ENCODE results near the gene TRIM24.
"Not testable (repeated sequence)": the region's sequence is repeated elsewhere in the genome, so short reads cannot be mapped to it uniquely, and the experiment has no call there.

GRCh38 chr7:138536833-138537232 is 76.8 kb downstream of the TRIM24 start:
- TF ChIP-seq, protein P1, sequence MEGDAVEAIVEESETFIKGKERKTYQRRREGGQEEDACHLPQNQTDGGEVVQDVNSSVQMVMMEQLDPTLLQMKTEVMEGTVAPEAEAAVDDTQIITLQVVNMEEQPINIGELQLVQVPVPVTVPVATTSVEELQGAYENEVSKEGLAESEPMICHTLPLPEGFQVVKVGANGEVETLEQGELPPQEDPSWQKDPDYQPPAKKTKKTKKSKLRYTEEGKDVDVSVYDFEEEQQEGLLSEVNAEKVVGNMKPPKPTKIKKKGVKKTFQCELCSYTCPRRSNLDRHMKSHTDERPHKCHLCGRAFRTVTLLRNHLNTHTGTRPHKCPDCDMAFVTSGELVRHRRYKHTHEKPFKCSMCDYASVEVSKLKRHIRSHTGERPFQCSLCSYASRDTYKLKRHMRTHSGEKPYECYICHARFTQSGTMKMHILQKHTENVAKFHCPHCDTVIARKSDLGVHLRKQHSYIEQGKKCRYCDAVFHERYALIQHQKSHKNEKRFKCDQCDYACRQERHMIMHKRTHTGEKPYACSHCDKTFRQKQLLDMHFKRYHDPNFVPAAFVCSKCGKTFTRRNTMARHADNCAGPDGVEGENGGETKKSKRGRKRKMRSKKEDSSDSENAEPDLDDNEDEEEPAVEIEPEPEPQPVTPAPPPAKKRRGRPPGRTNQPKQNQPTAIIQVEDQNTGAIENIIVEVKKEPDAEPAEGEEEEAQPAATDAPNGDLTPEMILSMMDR (conservative IDR thresholded peaks at IDR 0.05): not testable (repeated sequence)
- not testable (repeated sequence) for TF ChIP-seq ZFX (IDR thresholded peaks at IDR 0.05)
